Skeletal muscle satellite cell (primary cell): ENCODE data around the gene PTPN14.
A peak's percentile ranks its signal among the peaks of the same experiment; 100 is the strongest.

ENCODE experiments used
- H3K27me3 ChIP-seq: 2 replicates; pipeline ENCODE4 v1.7.0; 2013; ENCODE audit warnings: low read length; ENCODE audit not compliant: control insufficient read depth, insufficient read depth
- H3K36me3 ChIP-seq: 2 replicates; pipeline ENCODE4 v1.7.0; 2013; ENCODE audit warnings: mild to moderate bottlenecking, control low read depth, low read length; ENCODE audit not compliant: insufficient read depth
- H3K4me1 ChIP-seq: 2 replicates; pipeline ENCODE4 v1.7.0; 2013; ENCODE audit warnings: low read length; ENCODE audit not compliant: control insufficient read depth, insufficient read depth
- H3K4me2 ChIP-seq: 2 replicates; pipeline ENCODE4 v1.7.0; 2013; ENCODE audit warnings: mild to moderate bottlenecking, low read length
- H3K4me3 ChIP-seq: 2 replicates; pipeline ENCODE4 v1.7.0; 2013; ENCODE audit warnings: low read length
- H3K9ac ChIP-seq: 2 replicates; pipeline ENCODE4 v1.7.0; 2013; ENCODE audit warnings: mild to moderate bottlenecking, low read depth, low read length, moderate library complexity
- H3K9me3 ChIP-seq: replicated peaks from 2 replicates; pipeline ENCODE4 v1.7.0; 2013; ENCODE audit warnings: mild to moderate bottlenecking, control low read depth, low read length

PTPN14 gene

GRCh38 chr1:214318356-214318755, 233.0 kb downstream of the PTPN14 start:
- peak overlapping the region; percentile 59 for H3K4me3 ChIP-seq
- H3K9ac ChIP-seq, result peak overlapping the region; percentile 64
- no peaks in the 10 kb centered on the region for H3K36me3 ChIP-seq
- peaks cover 28% of the 10 kb centered on the region for H3K4me1 ChIP-seq
- peak overlapping the region; percentile 88 for H3K4me2 ChIP-seq
- H3K9me3 ChIP-seq, result no peaks in the 10 kb centered on the region
- no peaks in the 10 kb centered on the region for H3K27me3 ChIP-seq

GRCh38 chr1:214317734-214318133, 233.7 kb downstream of the PTPN14 start:
- H3K36me3 ChIP-seq, result no peaks in the 10 kb centered on the region
- no peaks in the 10 kb centered on the region for H3K9me3 ChIP-seq
- H3K4me3 ChIP-seq, result peak overlapping the region; percentile 59

GRCh38 chr1:214317300-214317699, 234.1 kb downstream of the PTPN14 start:
- no peaks in the 10 kb centered on the region for H3K36me3 ChIP-seq

More at GRCh38 chr1:214317734-214318133, 233.7 kb downstream of the PTPN14 start:
- Histone ChIP-seq H3K4me1 (peaks cover 28% of the 10 kb centered on the region), H3K4me2 (peak overlapping the region; percentile 88), H3K27me3 (no peaks in the 10 kb centered on the region), H3K9ac (peak overlapping the region; percentile 64)

GRCh38 chr1:214316593-214316992, 234.8 kb downstream of the PTPN14 start:
- Histone ChIP-seq H3K4me1 (peaks cover 28% of the 10 kb centered on the region), H3K36me3 (no peaks in the 10 kb centered on the region), H3K9ac (no peak overlapping the region), H3K4me3 (peak overlapping the region; percentile 19), H3K4me2 (peak overlapping the region; percentile 50), H3K9me3 (no peaks in the 10 kb centered on the region), H3K27me3 (no peaks in the 10 kb centered on the region)

More at GRCh38 chr1:214317300-214317699, 234.1 kb downstream of the PTPN14 start:
- Histone ChIP-seq H3K9me3 (no peaks in the 10 kb centered on the region), H3K4me1 (peaks cover 28% of the 10 kb centered on the region), H3K4me2 (peak overlapping the region; percentile 88), H3K4me3 (no peak overlapping the region), H3K27me3 (no peaks in the 10 kb centered on the region), H3K9ac (no peak overlapping the region)

GRCh38 chr1:214314178-214314843, 237.1 kb downstream of the PTPN14 start:
- H3K27me3 ChIP-seq, result no peaks in the 10 kb centered on the region
- H3K9me3 ChIP-seq, result no peaks in the 10 kb centered on the region
- no peak overlapping the region for H3K4me3 ChIP-seq
- peaks cover 28% of the 10 kb centered on the region for H3K4me1 ChIP-seq
- no peaks in the 10 kb centered on the region for H3K36me3 ChIP-seq
- H3K9ac ChIP-seq, result no peak overlapping the region
- H3K4me2 ChIP-seq, result no peak overlapping the region

GRCh38 chr1:214312530-214313051, 238.8 kb downstream of the PTPN14 start:
- Histone ChIP-seq H3K4me1 (peaks cover 14% of the 10 kb centered on the region), H3K27me3 (no peaks in the 10 kb centered on the region), H3K9ac (no peak overlapping the region), H3K4me3 (no peak overlapping the region), H3K36me3 (no peaks in the 10 kb centered on the region), H3K9me3 (no peaks in the 10 kb centered on the region), H3K4me2 (no peak overlapping the region)

- H3K9me3 ChIP-seq, result no peaks in the 10 kb centered on the region
- no peaks in the 10 kb centered on the region for H3K27me3 ChIP-seq
- H3K4me2 ChIP-seq, result no peak overlapping the region
- no peaks in the 10 kb centered on the region for H3K4me1 ChIP-seq
- no peak overlapping the region for H3K9ac ChIP-seq
- H3K36me3 ChIP-seq, result no peaks in the 10 kb centered on the region
- H3K4me3 ChIP-seq, result no peak overlapping the region
These were observed 240.4 kb downstream of the PTPN14 start for GRCh38 chr1:214310777-214311690.

- no peak overlapping the region for H3K4me3 ChIP-seq
- no peaks in the 10 kb centered on the region for H3K36me3 ChIP-seq
- no peaks in the 10 kb centered on the region for H3K4me1 ChIP-seq
- no peaks in the 10 kb centered on the region for H3K9me3 ChIP-seq
- no peak overlapping the region for H3K4me2 ChIP-seq
- no peaks in the 10 kb centered on the region for H3K27me3 ChIP-seq
- no peak overlapping the region for H3K9ac ChIP-seq
These were observed 241.4 kb downstream of the PTPN14 start for GRCh38 chr1:214310010-214310409.

GRCh38 chr1:214306269-214306668, 245.1 kb downstream of the PTPN14 start:
- Histone ChIP-seq H3K4me3 (no peak overlapping the region), H3K9ac (no peak overlapping the region), H3K9me3 (no peaks in the 10 kb centered on the region), H3K4me2 (no peak overlapping the region), H3K27me3 (no peaks in the 10 kb centered on the region), H3K36me3 (no peaks in the 10 kb centered on the region), H3K4me1 (no peaks in the 10 kb centered on the region)

- Histone ChIP-seq H3K9ac (no peak overlapping the region), H3K4me3 (no peak overlapping the region), H3K4me1 (no peaks in the 10 kb centered on the region), H3K4me2 (no peak overlapping the region), H3K27me3 (no peaks in the 10 kb centered on the region), H3K36me3 (no peaks in the 10 kb centered on the region), H3K9me3 (no peaks in the 10 kb centered on the region)
These were observed 246.1 kb downstream of the PTPN14 start for GRCh38 chr1:214305164-214305751.
